OCI-LY1 (cell line): ENCODE results near the gene PDE6C.

Experiments
- EZH2 ChIP-seq: fragments of 200-600 bp; sonication (generic), shearing (Covaris generic); IDR thresholded peaks from 2 replicates; pipeline ENCODE4 v1.8.0; 2017; ENCODE audit warnings: borderline replicate concordance, mixed run types, mild to moderate bottlenecking, antibody characterized with exemption, low read length, moderate library complexity, mixed read lengths
- TF ChIP-seq, protein P1 (sequence below): fragments of 200-600 bp; sonication (generic), shearing (Covaris generic); IDR thresholded peaks from 2 replicates; pipeline ENCODE4 v1.5.1; 2017; ENCODE audit warnings: mild to moderate bottlenecking, antibody characterized with exemption, low read length, moderate library complexity, mixed read lengths

GRCh38 chr10:93622942-93623341, 10.6 kb downstream of the PDE6C start:
- TF ChIP-seq, protein P1, sequence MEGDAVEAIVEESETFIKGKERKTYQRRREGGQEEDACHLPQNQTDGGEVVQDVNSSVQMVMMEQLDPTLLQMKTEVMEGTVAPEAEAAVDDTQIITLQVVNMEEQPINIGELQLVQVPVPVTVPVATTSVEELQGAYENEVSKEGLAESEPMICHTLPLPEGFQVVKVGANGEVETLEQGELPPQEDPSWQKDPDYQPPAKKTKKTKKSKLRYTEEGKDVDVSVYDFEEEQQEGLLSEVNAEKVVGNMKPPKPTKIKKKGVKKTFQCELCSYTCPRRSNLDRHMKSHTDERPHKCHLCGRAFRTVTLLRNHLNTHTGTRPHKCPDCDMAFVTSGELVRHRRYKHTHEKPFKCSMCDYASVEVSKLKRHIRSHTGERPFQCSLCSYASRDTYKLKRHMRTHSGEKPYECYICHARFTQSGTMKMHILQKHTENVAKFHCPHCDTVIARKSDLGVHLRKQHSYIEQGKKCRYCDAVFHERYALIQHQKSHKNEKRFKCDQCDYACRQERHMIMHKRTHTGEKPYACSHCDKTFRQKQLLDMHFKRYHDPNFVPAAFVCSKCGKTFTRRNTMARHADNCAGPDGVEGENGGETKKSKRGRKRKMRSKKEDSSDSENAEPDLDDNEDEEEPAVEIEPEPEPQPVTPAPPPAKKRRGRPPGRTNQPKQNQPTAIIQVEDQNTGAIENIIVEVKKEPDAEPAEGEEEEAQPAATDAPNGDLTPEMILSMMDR: no peak
- TF ChIP-seq EZH2: no peak
